Tibial artery (tissue), 4 donors: ENCODE data around the gene KLHL25.

Experiments
- DNase-seq, 2 donors: peaks; one replicate each; pipeline ENCODE4 v3.0.0-alpha.2; 2019
- H3K27ac ChIP-seq, 2 donors: fragments of 200-600 bp; sonication (generic) in 1 of 2; 1 replicate in 1 of 2; 2 replicates in 1 of 2; pipeline ENCODE4 v1.5.1; 2018 to 2019; ENCODE audit warnings: mild to moderate bottlenecking in 1 of 2
- H3K27me3 ChIP-seq, 2 donors: fragments of 200-600 bp; sonication (generic) in 1 of 2; one replicate each; pipeline versions ENCODE4 v1.5.1 to v1.6.0; 2016 to 2019
- H3K36me3 ChIP-seq, 3 donors: fragments of 200-600 bp; sonication (generic) in 2 of 3; one replicate each; pipeline ENCODE4 v1.5.1; 2016 to 2019; ENCODE audit warnings: mild to moderate bottlenecking in 2 of 3
- H3K4me1 ChIP-seq, 4 donors: fragments of 200-600 bp; sonication (generic) in 2 of 4; 1 replicate in 3 of 4; 2 replicates in 1 of 4; pipeline ENCODE4 v1.5.1; 2016 to 2019
- H3K4me3 ChIP-seq, 2 donors: fragments of 200-600 bp; sonication (generic) in 1 of 2; 1 replicate in 1 of 2; 2 replicates in 1 of 2; pipeline ENCODE4 v1.5.1; 2018 to 2019; ENCODE audit warnings: mild to moderate bottlenecking in 2 of 2
- H3K9me3 ChIP-seq, 3 donors: fragments of 200-600 bp; sonication (generic) in 1 of 3; one replicate each; pipeline ENCODE4 v1.5.1; 2016 to 2019
- intact Hi-C: fragments of 100-400 bp; cut with DNase I; formaldehyde crosslinking; loops from one replicate; pipeline ENCODE4 v1.15.0; 2023; ENCODE audit warnings: low total_unique reads
- TF ChIP-seq, protein P1 (sequence below), 2 experiments: fragments of 200-600 bp in 1 of 2; fragments of 450-650 bp in 1 of 2; IDR thresholded peaks; one replicate each; pipeline ENCODE4 v1.5.1; 2017 to 2019; ENCODE audit warnings: antibody characterized with exemption in 2 of 2, mild to moderate bottlenecking in 1 of 2, moderate library complexity in 1 of 2

KLHL25 gene

GRCh38 chr15:85759376-85759775 lies 35.3 kb downstream of the KLHL25 start:
- TF ChIP-seq, protein P1, sequence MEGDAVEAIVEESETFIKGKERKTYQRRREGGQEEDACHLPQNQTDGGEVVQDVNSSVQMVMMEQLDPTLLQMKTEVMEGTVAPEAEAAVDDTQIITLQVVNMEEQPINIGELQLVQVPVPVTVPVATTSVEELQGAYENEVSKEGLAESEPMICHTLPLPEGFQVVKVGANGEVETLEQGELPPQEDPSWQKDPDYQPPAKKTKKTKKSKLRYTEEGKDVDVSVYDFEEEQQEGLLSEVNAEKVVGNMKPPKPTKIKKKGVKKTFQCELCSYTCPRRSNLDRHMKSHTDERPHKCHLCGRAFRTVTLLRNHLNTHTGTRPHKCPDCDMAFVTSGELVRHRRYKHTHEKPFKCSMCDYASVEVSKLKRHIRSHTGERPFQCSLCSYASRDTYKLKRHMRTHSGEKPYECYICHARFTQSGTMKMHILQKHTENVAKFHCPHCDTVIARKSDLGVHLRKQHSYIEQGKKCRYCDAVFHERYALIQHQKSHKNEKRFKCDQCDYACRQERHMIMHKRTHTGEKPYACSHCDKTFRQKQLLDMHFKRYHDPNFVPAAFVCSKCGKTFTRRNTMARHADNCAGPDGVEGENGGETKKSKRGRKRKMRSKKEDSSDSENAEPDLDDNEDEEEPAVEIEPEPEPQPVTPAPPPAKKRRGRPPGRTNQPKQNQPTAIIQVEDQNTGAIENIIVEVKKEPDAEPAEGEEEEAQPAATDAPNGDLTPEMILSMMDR (IDR thresholded peaks at IDR 0.05), result no peak
- no peak overlapping the region for H3K4me3 ChIP-seq
- no peak overlapping the region for H3K27ac ChIP-seq
- DNase-seq, result no peak
- H3K27me3 ChIP-seq, result no peaks in the 10 kb centered on the region
- intact Hi-C loops, result no loop called here
- peaks cover 0 to 31% (median 17%) of the 10 kb centered on the region in 3 donors for H3K36me3 ChIP-seq
- peaks cover 0 to 33% (median 21%) of the 10 kb centered on the region in 4 donors for H3K4me1 ChIP-seq
- no peaks in the 10 kb centered on the region for H3K9me3 ChIP-seq

- peak in 1 of 2 donors; percentile 61 for DNase-seq
Measured at GRCh38 chr15:85758655-85758978, 36.1 kb downstream of the KLHL25 start.

DNA sequence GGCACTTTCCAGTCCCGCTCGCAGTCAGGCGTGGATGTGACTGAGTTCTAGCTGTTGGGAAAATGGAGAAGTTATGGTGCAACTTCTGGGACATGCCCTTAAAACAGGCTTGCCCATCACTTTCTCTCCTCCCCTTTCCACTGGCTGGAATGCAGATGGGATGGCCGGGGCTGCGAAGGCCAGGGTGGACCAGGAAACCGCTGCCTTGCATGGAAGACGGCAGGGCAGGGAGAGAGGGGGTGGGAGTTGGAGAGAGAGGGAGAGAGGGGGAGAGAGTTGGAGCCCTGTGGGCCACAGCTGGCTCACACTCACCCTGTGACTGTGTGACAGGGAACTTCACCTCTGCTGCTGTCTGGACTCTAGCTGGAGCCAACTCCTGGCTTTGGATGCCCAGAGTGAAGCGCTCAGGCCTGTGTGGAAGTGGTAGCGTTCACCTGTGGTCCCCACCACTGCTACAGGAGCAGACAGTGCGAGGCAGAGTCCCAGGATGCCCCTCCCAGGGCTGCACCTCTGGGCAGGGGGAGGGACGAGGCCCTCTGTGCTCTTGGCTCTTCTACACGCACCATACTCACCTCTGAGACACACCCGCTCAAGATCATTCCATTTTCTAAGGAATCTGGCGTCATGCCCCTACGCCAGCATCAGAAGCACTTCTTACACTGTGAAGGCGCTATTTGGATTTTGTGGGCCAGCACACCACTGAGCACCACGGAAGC lies 36.6 kb downstream of the KLHL25 start:
- TF ChIP-seq, protein P1 (IDR thresholded peaks at IDR 0.05), result no peak

More at GRCh38 chr15:85758655-85758978, 36.1 kb downstream of the KLHL25 start:
- TF ChIP-seq, protein P1 (IDR thresholded peaks at IDR 0.05), result no peak
- Histone ChIP-seq H3K9me3 (no peaks in the 10 kb centered on the region), H3K4me1 (peaks cover 0 to 25% (median 14%) of the 10 kb centered on the region in 4 donors), H3K27me3 (no peaks in the 10 kb centered on the region), H3K27ac (no peak overlapping the region), H3K4me3 (no peak overlapping the region), H3K36me3 (peaks cover 0 to 31% (median 17%) of the 10 kb centered on the region in 3 donors)
- intact Hi-C loops, result no loop called here

GRCh38 chr15:85757073-85757938 lies 37.4 kb downstream of the KLHL25 start:
- peak in 1 of 2 donors; percentile 45 for DNase-seq
- H3K36me3 ChIP-seq, result peaks cover 0 to 31% (median 17%) of the 10 kb centered on the region in 3 donors
- H3K4me1 ChIP-seq, result peaks cover 0 to 16% (median 12%) of the 10 kb centered on the region in 4 donors
- intact Hi-C loops, result no loop called here
- H3K9me3 ChIP-seq, result no peaks in the 10 kb centered on the region
- H3K27me3 ChIP-seq, result no peaks in the 10 kb centered on the region
- H3K4me3 ChIP-seq, result no peak overlapping the region
- H3K27ac ChIP-seq, result no peak overlapping the region
- TF ChIP-seq, protein P1 (IDR thresholded peaks at IDR 0.05), result no peak

More for the DNA sequence above, 36.6 kb downstream of the KLHL25 start:
- intact Hi-C loops, result no loop called here
- H3K27ac ChIP-seq, result no peak overlapping the region
- peaks cover 0 to 31% (median 17%) of the 10 kb centered on the region in 3 donors for H3K36me3 ChIP-seq
- no peaks in the 10 kb centered on the region for H3K9me3 ChIP-seq
- H3K4me1 ChIP-seq, result peaks cover 0 to 21% (median 12%) of the 10 kb centered on the region in 4 donors
- DNase-seq, result peak in 1 of 2 donors; percentile 40
- H3K4me3 ChIP-seq, result no peak overlapping the region
- no peaks in the 10 kb centered on the region for H3K27me3 ChIP-seq

GRCh38 chr15:85756411-85757072 lies 38.2 kb downstream of the KLHL25 start:
- peaks cover 0 to 31% (median 17%) of the 10 kb centered on the region in 3 donors for H3K36me3 ChIP-seq
- H3K4me3 ChIP-seq, result no peak overlapping the region
- H3K27ac ChIP-seq, result no peak overlapping the region
- TF ChIP-seq, protein P1 (IDR thresholded peaks at IDR 0.05), result no peak
- H3K9me3 ChIP-seq, result no peaks in the 10 kb centered on the region
- intact Hi-C loops, result no loop called here
- H3K4me1 ChIP-seq, result peaks cover 0 to 23% (median 12%) of the 10 kb centered on the region in 4 donors
- peak in 1 of 2 donors; percentile 54 for DNase-seq
- no peaks in the 10 kb centered on the region for H3K27me3 ChIP-seq
